HCT116 (cell line): ENCODE data around the gene TGOLN2. TPM values are rescaled to one million over a fixed set of nuclear protein-coding genes. Genes with fewer than 3 reads are reported as not detected.

Experiments
- ATAC-seq: fragments of 200-7000 bp; cut with Tn5 transposase; 2 replicates; pipeline ENCODE4 v1.9.1; 2020; ENCODE audit warnings: mild to moderate bottlenecking, moderate library complexity
- BruUV-seq: library from RNA; stranded (reverse); fragments of 400-500 nt; replicated peaks from 2 replicates; lab custom pipeline; 2021; lab: Mats Ljungman, UMichigan
- CTCF ChIA-PET: fragments of 300-600 bp; sonication (Branson Sonifier 250); formaldehyde crosslinking; loops from one replicate; lab custom pipeline; 2021; ENCODE audit warnings: antibody characterized with exemption; lab: Charles Lee
- POLR2A ChIA-PET: fragments of 300-600, 350-600 bp; sonication (Branson Sonifier 250); formaldehyde crosslinking; loops from one replicate; lab custom pipeline; 2021; ENCODE audit warnings: antibody characterized with exemption; lab: Charles Lee
- RAD21 ChIA-PET, 2 experiments: fragments of 300-600 bp; sonication (Branson Sonifier 250); formaldehyde crosslinking; loops; one replicate each; lab custom pipeline; 2023; ENCODE audit warnings: low total read pairs in 2 of 2; ENCODE audit not compliant: uncharacterized antibody in 2 of 2, unreplicated experiment in 2 of 2, low non-redundant PET in 1 of 2; lab: Charles Lee
- DNase-seq: peaks from one replicate; pipeline ENCODE4 v3.0.0-alpha.2; 2010; ENCODE audit warnings: low read depth, low spot score
- H2AFZ ChIP-seq: fragments of 200-600 bp; shearing (Covaris generic), sonication (generic); 2 replicates; pipeline ENCODE4 v1.6.1; 2017; ENCODE audit warnings: low read depth, mixed run types, mixed read lengths, antibody characterized with exemption, low read length; ENCODE audit not compliant: poor library complexity, severe bottlenecking
- H3K27ac ChIP-seq: 2 replicates; pipeline ENCODE4 v1.5.1; 2012; ENCODE audit warnings: low read depth, low read length
- H3K27me3 ChIP-seq: fragments of 200-600 bp; sonication (generic); 2 replicates; pipeline ENCODE4 v1.6.1; 2016; ENCODE audit warnings: mixed run types, low read length, mixed read lengths; ENCODE audit not compliant: insufficient read depth
- H3K36me3 ChIP-seq, 2 experiments: fragments of 200-500 bp in 1 of 2; fragments of 200-600 bp in 1 of 2; sonication (Bioruptor generic) in 1 of 2; sonication (generic) in 1 of 2; 2 replicates each; pipeline versions ENCODE4 v1.5.1 to v1.6.1; 2014 to 2016; ENCODE audit warnings: low read length in 2 of 2, inconsistent platforms in 1 of 2, mixed read lengths in 1 of 2, mixed run types in 1 of 2; ENCODE audit not compliant: insufficient read depth in 2 of 2, control insufficient read depth in 1 of 2
- H3K4me1 ChIP-seq, 2 experiments: fragments of 200-600 bp in 1 of 2; sonication (generic) in 1 of 2; 2 replicates each; pipeline versions ENCODE4 v1.5.1 to v1.6.1; 2012 to 2017; ENCODE audit warnings: low read length in 2 of 2, inconsistent platforms in 1 of 2, mild to moderate bottlenecking in 1 of 2, mixed read lengths in 1 of 2, mixed run types in 1 of 2, moderate library complexity in 1 of 2; ENCODE audit not compliant: insufficient read depth in 2 of 2, control insufficient read depth in 1 of 2
- H3K4me2 ChIP-seq: fragments of 200-600 bp; sonication (generic); 2 replicates; pipeline ENCODE4 v1.6.1; 2017; ENCODE audit warnings: mixed run types, low read length, mixed read lengths
- H3K4me3 ChIP-seq, 2 experiments: fragments of 200-600 bp in 1 of 2; sonication (generic) in 1 of 2; replicated peaks in 1 of 2; 2 replicates each; pipeline ENCODE4 v1.5.1; 2011 to 2016; ENCODE audit warnings: low read length in 2 of 2, control low read depth in 1 of 2, low read depth in 1 of 2, mild to moderate bottlenecking in 1 of 2, mixed read lengths in 1 of 2, mixed run types in 1 of 2
- H3K79me2 ChIP-seq: fragments of 200-600 bp; sonication (generic); 2 replicates; pipeline ENCODE4 v1.6.1; 2017; ENCODE audit warnings: mild to moderate bottlenecking, mixed run types, low read length, moderate library complexity, mixed read lengths; ENCODE audit not compliant: insufficient read depth
- H3K9ac ChIP-seq: fragments of 200-600 bp; sonication (generic); 2 replicates; pipeline ENCODE4 v1.6.1; 2016; ENCODE audit warnings: low read length, mixed read lengths
- H3K9me2 ChIP-seq: fragments of 200-600 bp; sonication (generic), shearing (Covaris generic); 2 replicates; pipeline ENCODE4 v1.6.1; 2017; ENCODE audit warnings: mixed run types, mild to moderate bottlenecking, moderate library complexity; ENCODE audit not compliant: insufficient read depth
- H3K9me3 ChIP-seq, 2 experiments: fragments of 200-500 bp in 1 of 2; fragments of 200-600 bp in 1 of 2; sonication (Bioruptor generic) in 1 of 2; sonication (generic) in 1 of 2; 2 replicates each; pipeline ENCODE4 v1.6.1; 2014 to 2017; ENCODE audit warnings: low read length in 2 of 2, mixed read lengths in 2 of 2, inconsistent platforms in 1 of 2, low read depth in 1 of 2, mild to moderate bottlenecking in 1 of 2, mixed run types in 1 of 2, moderate library complexity in 1 of 2; ENCODE audit not compliant: control insufficient read depth in 1 of 2, insufficient read depth in 1 of 2
- H4K20me1 ChIP-seq: fragments of 200-600 bp; sonication (generic), shearing (Covaris generic); 2 replicates; pipeline ENCODE4 v1.6.1; 2017; ENCODE audit warnings: mixed run types, mild to moderate bottlenecking, moderate library complexity; ENCODE audit not compliant: insufficient read depth
- CBX3 ChIP-seq: IDR thresholded peaks from 2 replicates; pipeline ENCODE4 v1.6.1; 2012; ENCODE audit warnings: low read depth
- CEBPB ChIP-seq: IDR thresholded peaks from 2 replicates; pipeline ENCODE4 v1.6.1; 2012; ENCODE audit warnings: low read depth
- EGR1 ChIP-seq: IDR thresholded peaks from 2 replicates; pipeline ENCODE4 v1.6.1; 2012; ENCODE audit warnings: low read depth
- ELF1 ChIP-seq: IDR thresholded peaks from 2 replicates; pipeline ENCODE4 v1.6.1; 2012; ENCODE audit warnings: low read depth, borderline replicate concordance
- EZH2phosphoT487 ChIP-seq: fragments of 200-600 bp; IDR thresholded peaks from 2 replicates; pipeline ENCODE4 v1.6.1; 2018; ENCODE audit warnings: antibody characterized with exemption, borderline replicate concordance
- FOSL1 ChIP-seq: IDR thresholded peaks from 2 replicates; pipeline ENCODE4 v1.6.1; 2012; ENCODE audit warnings: low read depth
- JUND ChIP-seq: IDR thresholded peaks from 2 replicates; pipeline ENCODE4 v1.6.1; 2012
- POLR2A ChIP-seq: IDR thresholded peaks from 2 replicates; pipeline ENCODE4 v1.7.0; 2011; ENCODE audit warnings: borderline replicate concordance; ENCODE audit not compliant: insufficient read depth, insufficient read length; ENCODE audit errors: extremely low read depth
- POLR2AphosphoS5 ChIP-seq: IDR thresholded peaks from 2 replicates; pipeline ENCODE4 v1.6.1; 2011; ENCODE audit warnings: mild to moderate bottlenecking, low read depth, low read length, moderate library complexity
- RAD21 ChIP-seq: IDR thresholded peaks from 2 replicates; pipeline ENCODE4 v1.6.1; 2012; ENCODE audit warnings: low read depth, mild to moderate bottlenecking
- SP1 ChIP-seq: IDR thresholded peaks from 2 replicates; pipeline ENCODE4 v1.6.1; 2012; ENCODE audit warnings: low read depth
- TCF7L2 ChIP-seq: IDR thresholded peaks from 2 replicates; pipeline ENCODE4 v1.7.0; 2011; ENCODE audit warnings: borderline replicate concordance, inconsistent platforms; ENCODE audit not compliant: insufficient read depth, insufficient read length; ENCODE audit errors: extremely low read depth
- ZFX ChIP-seq: fragments of 450-650 bp; IDR thresholded peaks from 2 replicates; pipeline ENCODE4 v1.6.1; 2017
- intact Hi-C: fragments of 100-400 bp; cut with micrococcal nuclease; formaldehyde crosslinking; loops from 2 replicates; pipeline ENCODE4 v1.10.0; 2022
- total RNA-seq: library from RNA; stranded (reverse); gene quantifications from one replicate; pipeline ENCODE4 v1.2.1, GENCODE V29; 2021; ENCODE audit not compliant: unreplicated experiment
- TF ChIP-seq, protein P1 (sequence below): IDR thresholded peaks from 2 replicates; pipeline ENCODE4 v1.6.1; 2011; ENCODE audit warnings: mild to moderate bottlenecking, low read length, moderate library complexity; ENCODE audit not compliant: insufficient replicate concordance; ENCODE audit errors: extremely low read depth
- TF ChIP-seq, protein P2 (sequence below), 3 experiments: fragments of 200-600 bp in 1 of 3; sonication (generic) in 1 of 3; IDR thresholded peaks in 2 of 3; conservative IDR thresholded peaks in 1 of 3; 2 replicates each; pipeline ENCODE4 v1.5.1; 2012 to 2017; ENCODE audit warnings: low read depth in 2 of 3, low read length in 2 of 3, antibody characterized with exemption in 1 of 3, borderline replicate concordance in 1 of 3, control low read depth in 1 of 3, mild to moderate bottlenecking in 1 of 3, mixed read lengths in 1 of 3, mixed run types in 1 of 3, moderate library complexity in 1 of 3; ENCODE audit not compliant: insufficient read depth in 1 of 3

Gene TGOLN2
- total RNA-seq, 1 experiment from 2014 or later = 43.2 TPM

DNA sequence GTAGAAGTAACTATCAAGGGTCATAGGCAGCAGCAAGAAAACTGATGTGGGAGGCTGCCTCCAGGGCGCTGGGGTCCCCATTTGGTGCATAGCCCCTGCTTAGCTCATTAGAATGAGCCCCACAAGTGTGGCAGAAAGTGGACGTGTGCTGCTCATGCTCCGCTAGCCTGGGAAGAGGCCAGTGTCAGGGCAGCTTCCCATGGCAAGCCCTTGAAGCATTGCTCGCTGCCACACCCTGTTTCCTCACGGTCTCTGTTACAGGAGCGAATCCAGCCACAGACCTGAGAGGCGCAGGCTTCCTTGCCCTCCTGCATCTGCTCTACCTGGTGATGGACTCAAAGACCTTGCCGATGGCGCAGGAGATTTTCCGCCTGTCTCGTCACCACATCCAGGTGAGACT, 49.3 kb upstream of the TGOLN2 start:
- H3K4me3 ChIP-seq = no peak overlapping the region
- H3K9me2 ChIP-seq = no peaks in the 10 kb centered on the region
- H3K27ac ChIP-seq = no peak overlapping the region
- ATAC-seq = no peak
- no peaks in the 10 kb centered on the region for H3K27me3 ChIP-seq
- no peak for TF ChIP-seq EGR1
- no peak for TF ChIP-seq EZH2phosphoT487
- no peak for TF ChIP-seq FOSL1
- no peak for TF ChIP-seq CBX3
- TF ChIP-seq POLR2AphosphoS5 = no peak
- no peak for TF ChIP-seq CEBPB
- TF ChIP-seq SP1 = no peak
- TF ChIP-seq TCF7L2 = no peak
- no peak for TF ChIP-seq POLR2A
- no peak for TF ChIP-seq JUND
- TF ChIP-seq RAD21 = no peak
- no peak for TF ChIP-seq ZFX
- DNase-seq = no peak
- ChIA-PET RAD21 (no interaction called here), CTCF (no interaction called here), POLR2A (no interaction called here)
- no peak overlapping the region for H3K4me2 ChIP-seq
- BruUV-seq = no TSS peak
- intact Hi-C loops = no loop called here
- H4K20me1 ChIP-seq = no peaks in the 10 kb centered on the region
- no peak overlapping the region for H3K9ac ChIP-seq
- no peaks in the 10 kb centered on the region for H3K4me1 ChIP-seq
- H2AFZ ChIP-seq = no peak overlapping the region
- H3K79me2 ChIP-seq = no peaks in the 10 kb centered on the region
- no peaks in the 10 kb centered on the region for H3K36me3 ChIP-seq
- H3K9me3 ChIP-seq = no peaks in the 10 kb centered on the region

DNA sequence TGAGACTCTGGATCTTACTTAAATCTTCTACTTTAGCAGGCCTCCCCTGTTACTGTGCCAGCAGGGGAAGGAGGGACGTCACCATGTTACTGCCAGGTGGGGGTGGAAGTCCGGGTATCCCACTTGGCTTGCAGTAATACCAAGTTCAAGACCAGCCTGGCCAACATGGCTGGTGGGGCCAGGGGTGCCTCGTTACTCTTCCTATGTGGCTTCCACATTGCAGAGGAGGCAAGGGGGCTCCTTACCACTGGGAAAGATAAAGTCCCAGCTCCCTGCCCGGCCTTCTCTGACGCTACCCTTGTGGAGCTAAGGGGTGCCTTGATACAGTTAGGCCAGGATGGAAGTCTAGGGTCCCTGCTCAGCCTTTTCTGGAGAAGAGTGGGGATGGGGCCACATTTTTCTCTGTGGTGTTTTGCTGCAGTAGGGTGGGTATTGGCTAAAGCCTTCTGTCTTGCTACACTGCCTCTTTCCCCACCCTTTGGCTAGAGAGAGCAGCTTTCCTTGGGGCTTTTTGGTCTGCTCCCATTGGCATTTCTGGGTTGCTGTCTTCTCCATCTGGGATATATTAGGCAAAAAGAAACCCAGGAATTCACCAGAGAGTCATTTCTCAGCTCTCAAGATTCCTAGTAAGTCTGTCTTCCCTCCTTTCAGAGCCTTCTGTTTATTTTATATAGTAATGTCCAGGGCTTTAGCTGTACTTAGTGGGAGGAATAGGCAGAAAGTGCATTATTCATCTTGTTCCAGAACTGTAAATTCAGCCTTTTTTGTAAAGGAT, 48.7 kb upstream of the TGOLN2 start:
- CTCF ChIA-PET = no interaction called here

More for the DNA sequence above, 48.7 kb upstream of the TGOLN2 start:
- no peak for DNase-seq
- ChIA-PET RAD21 (no interaction called here), POLR2A (no interaction called here)
- no peaks in the 10 kb centered on the region for H3K9me3 ChIP-seq
- no peak overlapping the region for H3K27ac ChIP-seq
- H4K20me1 ChIP-seq = no peaks in the 10 kb centered on the region
- no peaks in the 10 kb centered on the region for H3K27me3 ChIP-seq
- no peak overlapping the region for H3K4me2 ChIP-seq
- H3K79me2 ChIP-seq = no peaks in the 10 kb centered on the region
- H3K4me3 ChIP-seq = no peak overlapping the region
- intact Hi-C loops = no loop called here
- ATAC-seq = no peak
- H3K36me3 ChIP-seq = no peaks in the 10 kb centered on the region
- TF ChIP-seq FOSL1 = no peak
- no peak for TF ChIP-seq JUND
- TF ChIP-seq, protein P1, sequence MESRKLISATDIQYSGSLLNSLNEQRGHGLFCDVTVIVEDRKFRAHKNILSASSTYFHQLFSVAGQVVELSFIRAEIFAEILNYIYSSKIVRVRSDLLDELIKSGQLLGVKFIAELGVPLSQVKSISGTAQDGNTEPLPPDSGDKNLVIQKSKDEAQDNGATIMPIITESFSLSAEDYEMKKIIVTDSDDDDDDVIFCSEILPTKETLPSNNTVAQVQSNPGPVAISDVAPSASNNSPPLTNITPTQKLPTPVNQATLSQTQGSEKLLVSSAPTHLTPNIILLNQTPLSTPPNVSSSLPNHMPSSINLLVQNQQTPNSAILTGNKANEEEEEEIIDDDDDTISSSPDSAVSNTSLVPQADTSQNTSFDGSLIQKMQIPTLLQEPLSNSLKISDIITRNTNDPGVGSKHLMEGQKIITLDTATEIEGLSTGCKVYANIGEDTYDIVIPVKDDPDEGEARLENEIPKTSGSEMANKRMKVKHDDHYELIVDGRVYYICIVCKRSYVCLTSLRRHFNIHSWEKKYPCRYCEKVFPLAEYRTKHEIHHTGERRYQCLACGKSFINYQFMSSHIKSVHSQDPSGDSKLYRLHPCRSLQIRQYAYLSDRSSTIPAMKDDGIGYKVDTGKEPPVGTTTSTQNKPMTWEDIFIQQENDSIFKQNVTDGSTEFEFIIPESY = no peak
- TF ChIP-seq ELF1 = no peak
- TF ChIP-seq, protein P2, sequence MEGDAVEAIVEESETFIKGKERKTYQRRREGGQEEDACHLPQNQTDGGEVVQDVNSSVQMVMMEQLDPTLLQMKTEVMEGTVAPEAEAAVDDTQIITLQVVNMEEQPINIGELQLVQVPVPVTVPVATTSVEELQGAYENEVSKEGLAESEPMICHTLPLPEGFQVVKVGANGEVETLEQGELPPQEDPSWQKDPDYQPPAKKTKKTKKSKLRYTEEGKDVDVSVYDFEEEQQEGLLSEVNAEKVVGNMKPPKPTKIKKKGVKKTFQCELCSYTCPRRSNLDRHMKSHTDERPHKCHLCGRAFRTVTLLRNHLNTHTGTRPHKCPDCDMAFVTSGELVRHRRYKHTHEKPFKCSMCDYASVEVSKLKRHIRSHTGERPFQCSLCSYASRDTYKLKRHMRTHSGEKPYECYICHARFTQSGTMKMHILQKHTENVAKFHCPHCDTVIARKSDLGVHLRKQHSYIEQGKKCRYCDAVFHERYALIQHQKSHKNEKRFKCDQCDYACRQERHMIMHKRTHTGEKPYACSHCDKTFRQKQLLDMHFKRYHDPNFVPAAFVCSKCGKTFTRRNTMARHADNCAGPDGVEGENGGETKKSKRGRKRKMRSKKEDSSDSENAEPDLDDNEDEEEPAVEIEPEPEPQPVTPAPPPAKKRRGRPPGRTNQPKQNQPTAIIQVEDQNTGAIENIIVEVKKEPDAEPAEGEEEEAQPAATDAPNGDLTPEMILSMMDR (IDR thresholded peaks at IDR 0.05 in 2 of 3, conservative IDR thresholded peaks at IDR 0.05 in 1 of 3; ENCODE audit: borderline replicate concordance in 1 of 3, insufficient read depth in 1 of 3, low read depth in 2 of 3, low read length in 2 of 3) = no peak
- H2AFZ ChIP-seq = no peak overlapping the region
- no TSS peak for BruUV-seq
- no peaks in the 10 kb centered on the region for H3K4me1 ChIP-seq
- no peak overlapping the region for H3K9ac ChIP-seq
- no peaks in the 10 kb centered on the region for H3K9me2 ChIP-seq
